HepG2 (cell line): Measurements from ENCODE around the gene CKS1B. TPM values are rescaled to one million over a fixed set of nuclear protein-coding genes. Genes with fewer than 3 reads are reported as not detected.

Source experiments
- ATAC-seq: fragments of 200-7000 bp; cut with Tn5 transposase; 3 replicates; pipeline ENCODE4 v1.9.1; 2020; ENCODE audit warnings: mild to moderate bottlenecking, moderate library complexity
- BruUV-seq: library from RNA; stranded (reverse); fragments of 400-500 nt; replicated peaks from 2 replicates; lab custom pipeline; 2021; lab: Mats Ljungman, UMichigan
- CTCF ChIA-PET: fragments of 300-600 bp; formaldehyde crosslinking; extraction: SDS; loops from one replicate; lab custom pipeline; 2021; ENCODE audit warnings: low total read pairs, inconsistent platforms, low intra/inter-chr PET ratio; lab: Yijun Ruan, JAX
- POLR2A ChIA-PET: fragments of 350-600 bp; sonication (Branson Sonifier 250); formaldehyde crosslinking; loops from one replicate; lab custom pipeline; 2020; ENCODE audit warnings: antibody characterized with exemption, inconsistent platforms; lab: Yijun Ruan, JAX
- DNase-seq: peaks from one replicate; pipeline ENCODE4 v3.0.0-alpha.2; 2015; ENCODE audit warnings: low spot score
- FAIRE-seq: peaks from 3 replicates; lab custom pipeline; 2011; peaks lifted over from hg19 to GRCh38; lab: Jason Lieb, UNC
- H2AFZ ChIP-seq: one replicate; pipeline ENCODE4 v1.6.1; 2011; ENCODE audit warnings: low read length, inconsistent platforms
- H3K27ac ChIP-seq: fragments of 300-600 bp; 3 replicates; pipeline ENCODE4 v1.8.0; 2011; ENCODE audit warnings: mixed run types, mild to moderate bottlenecking, mixed read lengths, low read length, inconsistent platforms; ENCODE audit not compliant: insufficient read depth; ENCODE audit errors: extremely low read length
- H3K27me3 ChIP-seq, 2 experiments: fragments of 200-600 bp in 1 of 2; 2 replicates in 1 of 2; 3 replicates in 1 of 2; pipeline versions ENCODE4 v1.6.0 to v1.8.0; 2011; ENCODE audit warnings: low read length in 2 of 2, mild to moderate bottlenecking in 2 of 2, moderate library complexity in 2 of 2, inconsistent platforms in 1 of 2; ENCODE audit not compliant: insufficient read depth in 2 of 2, control insufficient read depth in 1 of 2
- H3K36me3 ChIP-seq, 2 experiments: fragments of 200-600 bp in 1 of 2; replicated peaks in 1 of 2; 2 replicates in 1 of 2; 3 replicates in 1 of 2; pipeline versions ENCODE4 v1.5.1 to v1.8.0; 2011; ENCODE audit warnings: low read length in 2 of 2, inconsistent platforms in 1 of 2; ENCODE audit not compliant: insufficient read depth in 2 of 2, control insufficient read depth in 1 of 2
- H3K4me1 ChIP-seq: 2 replicates; pipeline ENCODE4 v1.5.1; 2012; ENCODE audit warnings: low read length, inconsistent platforms; ENCODE audit not compliant: insufficient read depth
- H3K4me2 ChIP-seq: 2 replicates; pipeline ENCODE4 v1.6.0; 2011; ENCODE audit warnings: low read depth, low read length, inconsistent platforms
- H3K4me3 ChIP-seq, 3 experiments: fragments of 200-600 bp in 1 of 3; sonication (generic), shearing (Covaris generic) in 1 of 3; replicated peaks in 1 of 3; 2 replicates each; pipeline ENCODE4 v1.5.1; 2011 to 2016; ENCODE audit warnings: low read length in 3 of 3, inconsistent platforms in 2 of 3, low read depth in 2 of 3, mild to moderate bottlenecking in 2 of 3, control low read depth in 1 of 3, mixed read lengths in 1 of 3; ENCODE audit not compliant: insufficient read depth in 1 of 3
- H3K79me2 ChIP-seq: one replicate; pipeline ENCODE4 v1.6.1; 2011; ENCODE audit warnings: low read length, inconsistent platforms; ENCODE audit not compliant: insufficient read depth
- H3K9ac ChIP-seq: 2 replicates; pipeline ENCODE4 v1.6.0; 2011; ENCODE audit warnings: mild to moderate bottlenecking, low read depth, low read length, inconsistent platforms; ENCODE audit not compliant: insufficient read depth
- H3K9me3 ChIP-seq: 2 replicates; pipeline ENCODE4 v1.5.1; 2012; ENCODE audit warnings: mild to moderate bottlenecking, low read length
- H4K20me1 ChIP-seq: 2 replicates; pipeline ENCODE4 v1.6.0; 2011; ENCODE audit warnings: inconsistent platforms, mild to moderate bottlenecking, low read length, moderate library complexity; ENCODE audit not compliant: insufficient read depth
- AGO2 ChIP-seq: fragments of 200-400 bp; formaldehyde crosslinking; optimal IDR thresholded peaks from 2 replicates; pipeline ENCODE3; 2017; ENCODE audit warnings: mild to moderate bottlenecking, low read depth, low read length, moderate library complexity
- HNF4A ChIP-seq: sonication (generic); formaldehyde crosslinking; IDR thresholded peaks from 2 replicates; pipeline ENCODE4 v1.4.0; 2020; ENCODE audit warnings: missing genetic modification reagents
- KDM2A ChIP-seq: sonication (generic); formaldehyde crosslinking; IDR thresholded peaks from 2 replicates; pipeline ENCODE4 v1.4.0; 2020; ENCODE audit warnings: low read depth, missing genetic modification reagents, borderline replicate concordance
- KLF12 ChIP-seq: sonication (generic); formaldehyde crosslinking; IDR thresholded peaks from 2 replicates; pipeline ENCODE4 v1.4.0; 2020; ENCODE audit warnings: missing genetic modification reagents, borderline replicate concordance
- MED13 ChIP-seq: sonication (generic); formaldehyde crosslinking; IDR thresholded peaks from 2 replicates; pipeline ENCODE4 v1.5.0; 2020; ENCODE audit warnings: missing genetic modification reagents
- NFE2 ChIP-seq: sonication (generic); formaldehyde crosslinking; IDR thresholded peaks from 2 replicates; pipeline ENCODE4 v1.4.0; 2020; ENCODE audit warnings: missing genetic modification reagents
- POLR2AphosphoS5 ChIP-seq: IDR thresholded peaks from 2 replicates; pipeline ENCODE4 v1.6.1; 2012; ENCODE audit warnings: low read depth, low read length
- RAD51 ChIP-seq: fragments of 450-650 bp; IDR thresholded peaks from 2 replicates; pipeline ENCODE4 v1.6.1; 2016; ENCODE audit warnings: borderline replicate concordance
- RBFOX2 ChIP-seq: fragments of 200-400 bp; formaldehyde crosslinking; IDR thresholded peaks from 2 replicates; pipeline ENCODE4 v1.6.1; 2017; ENCODE audit warnings: low read depth, mild to moderate bottlenecking, low read length
- RFX5 ChIP-seq: IDR thresholded peaks from 2 replicates; pipeline ENCODE4 v1.6.1; 2011; ENCODE audit warnings: low read depth, low read length, improper control_type of control experiment
- SMAD1 ChIP-seq: sonication (generic); formaldehyde crosslinking; IDR thresholded peaks from 2 replicates; pipeline ENCODE4 v1.4.0; 2020; ENCODE audit warnings: missing genetic modification reagents, low read depth, mild to moderate bottlenecking, borderline replicate concordance
- THYN1 ChIP-seq: sonication (generic); formaldehyde crosslinking; IDR thresholded peaks from 2 replicates; pipeline ENCODE4 v1.8.1; 2023; ENCODE audit warnings: low read depth, mild to moderate bottlenecking, moderate library complexity, missing genetic modification reagents, borderline replicate concordance
- U2AF2 ChIP-seq: fragments of 200-400 bp; formaldehyde crosslinking; IDR thresholded peaks from 2 replicates; pipeline ENCODE4 v1.6.1; 2017; ENCODE audit warnings: low read depth, mild to moderate bottlenecking, low read length
- ZBTB38 ChIP-seq: sonication (generic); formaldehyde crosslinking; IDR thresholded peaks from 2 replicates; pipeline ENCODE4 v1.5.1; 2020; ENCODE audit warnings: mild to moderate bottlenecking, missing genetic modification reagents
- ZBTB39 ChIP-seq: sonication (generic); formaldehyde crosslinking; IDR thresholded peaks from 2 replicates; pipeline ENCODE4 v1.5.0; 2020; ENCODE audit warnings: missing genetic modification reagents
- ZNF235 ChIP-seq: sonication (generic); formaldehyde crosslinking; IDR thresholded peaks from 2 replicates; pipeline ENCODE4 v1.8.1; 2023; ENCODE audit warnings: mild to moderate bottlenecking, missing genetic modification reagents, borderline replicate concordance
- ZNF644 ChIP-seq: IDR thresholded peaks from 2 replicates; pipeline ENCODE4 v1.6.1; 2016; ENCODE audit warnings: low read depth
- WGBS: methylation state at CpG from one replicate; pipeline ENCODE4 v1.1.6; 2017; ENCODE audit warnings: low lambda C conversion rate; 5-methylcytosine and 5-hydroxymethylcytosine counted together
- in situ Hi-C: cut with HindIII; loops from 2 replicates; pipeline ENCODE4 v1.10.0; 2017; ENCODE audit warnings: low pct_unique_long_range_greater_than_20kb; ENCODE audit not compliant: extremely low pct_ligation_motif_present
- intact Hi-C: fragments of 100-400 bp; cut with micrococcal nuclease; formaldehyde crosslinking; loops from one replicate; pipeline ENCODE4 v1.10.0; 2022; ENCODE audit not compliant: unreplicated experiment
- polyA plus RNA-seq, 8 experiments: library from polyadenylated mRNA; depleted of rRNA in 3 of 8; stranded (reverse) in 7 of 8; unstranded in 1 of 8; fragments of >200 nt; fragmentation: Illumina TruSeq in 4 of 8; extraction: Trizol in 4 of 8; gene quantifications; 2 replicates each; pipeline versions ENCODE4 v1.2.1 to v1.2.3, GENCODE V29; 2011 to 2016; ENCODE audit warnings: low read depth in 4 of 8, missing spikeins in 1 of 8, mixed read lengths in 1 of 8; ENCODE audit not compliant: insufficient read depth in 1 of 8
- total RNA-seq, 5 experiments: library from RNA; depleted of rRNA; stranded (reverse); fragments of >200 nt; fragmentation: Illumina TruSeq; extraction: Trizol; gene quantifications; 2 replicates each; pipeline ENCODE4 v1.2.3, GENCODE V29; 2016; ENCODE audit warnings: low read depth in 1 of 5

The CKS1B gene
- total and polyA plus RNA-seq, 2 of the 13 experiments (the other 11 are each of a cell fraction or from before 2014, with no cell fraction given), result 217 to 222 TPM

GRCh38 chr1:154958681-154959425 is 15.6 kb upstream of the CKS1B start:
- Histone ChIP-seq H3K36me3 (peaks cover 6 to 23% of the 10 kb centered on the region in 2 experiments; a peak in 3 of 5 replicates), H3K27me3 (no peaks in the 10 kb centered on the region; a peak in 1 of 5 replicates), H3K9ac (no peak overlapping the region), H2AFZ (no peak overlapping the region), H3K9me3 (no peaks in the 10 kb centered on the region), H3K4me2 (no peak overlapping the region), H3K4me3 (no peak overlapping the region), H4K20me1 (no peaks in the 10 kb centered on the region), H3K79me2 (peaks cover 17% of the 10 kb centered on the region), H3K4me1 (peaks cover 51% of the 10 kb centered on the region), H3K27ac (no peak overlapping the region)
- DNase-seq (no peak), ATAC-seq (no peak), FAIRE-seq (no peak)
- intact Hi-C loops, result no loop called here
- over 99% methylated on average over 11 of the region's 16 CpGs for WGBS
- ChIA-PET CTCF (no interaction called here), POLR2A (interaction anchor here (1.3 to 8.3 kb wide), 2 partner anchors 14 kb away, joined by 3 to 148 read pairs; partner anchors contain the start of genes CKS1B and SHC1)
- BruUV-seq, result no TSS peak
- TF ChIP-seq ZNF644 (CRISPR knock-in tag) (no peak), AGO2 (peak; percentile 84), RBFOX2 (0 out of 2 replicates have a peak, but pooled peaks have one; percentile 30)
- in situ Hi-C loops, result no loop called here

GRCh38 chr1:154959426-154959780 is 15.1 kb upstream of the CKS1B start:
- intact Hi-C loops (no loop called here), in situ Hi-C loops (no loop called here)
- H3K9me3 ChIP-seq, result no peaks in the 10 kb centered on the region
- no peaks in the 10 kb centered on the region for H4K20me1 ChIP-seq
- DNase-seq, result no peak
- H3K4me2 ChIP-seq, result no peak overlapping the region
- FAIRE-seq, result no peak
- H3K27me3 ChIP-seq, result no peaks in the 10 kb centered on the region; a peak in 1 of 5 replicates
- H3K9ac ChIP-seq, result no peak overlapping the region
- peaks cover 51% of the 10 kb centered on the region for H3K4me1 ChIP-seq
- H2AFZ ChIP-seq, result no peak overlapping the region
- CTCF ChIA-PET, result no interaction called here
- H3K4me3 ChIP-seq, result no peak overlapping the region
- WGBS, result 100% methylated on average over 7 of the region's 7 CpGs
- peaks cover 17% of the 10 kb centered on the region for H3K79me2 ChIP-seq
- no peak for ATAC-seq
- POLR2A ChIA-PET, result interaction anchor here (1.3 to 8.3 kb wide), 3 partner anchors 14 to 58 kb away, joined by 3 to 148 read pairs (median 8); partner anchors contain the start of genes CKS1B and SHC1
- no peak overlapping the region for H3K27ac ChIP-seq
- H3K36me3 ChIP-seq, result peaks cover 6 to 28% of the 10 kb centered on the region in 2 experiments; a peak in 3 of 5 replicates
- BruUV-seq, result no TSS peak
- no peak for TF ChIP-seq ZNF235 (CRISPR knock-in tag)
- no peak for TF ChIP-seq NFE2 (CRISPR knock-in tag)
- TF ChIP-seq U2AF2, result no peak
- TF ChIP-seq RAD51, result no peak
- no peak for TF ChIP-seq ZBTB39 (CRISPR knock-in tag)
- no peak for TF ChIP-seq KLF12 (CRISPR knock-in tag)
- no peak for TF ChIP-seq ZNF644 (CRISPR knock-in tag)
- TF ChIP-seq HNF4A (CRISPR knock-in tag), result no peak
- no peak for TF ChIP-seq POLR2AphosphoS5
- no peak for TF ChIP-seq KDM2A (CRISPR knock-in tag)
- no peak for TF ChIP-seq SMAD1 (CRISPR knock-in tag)
- TF ChIP-seq ZBTB38, result no peak
- no peak for TF ChIP-seq THYN1 (CRISPR knock-in tag)
- TF ChIP-seq MED13 (CRISPR knock-in tag), result no peak
- TF ChIP-seq RFX5, result no peak
